ENCODE measurements around the gene ZNF385A.
A peak's percentile ranks its signal among the peaks of the same experiment; 100 is the strongest.

ZNF385A gene

GRCh38 chr12:54392485-54393206 lies 8.1 kb upstream of the ZNF385A start:
- no peak for DNase-seq (ENCODE audit: low read depth)

GRCh38 chr12:54390668-54391551 lies 6.4 kb upstream of the ZNF385A start:
- DNase-seq (ENCODE audit: low read depth), result peak; percentile 63

- no peak for DNase-seq (ENCODE audit: low read depth)
These were observed 5.7 kb upstream of the ZNF385A start for GRCh38 chr12:54390176-54390667.

GRCh38 chr12:54389607-54390175 lies 5.2 kb upstream of the ZNF385A start:
- DNase-seq (ENCODE audit: low read depth), result no peak

- no peak for DNase-seq (ENCODE audit: low read depth)
These were observed 4.6 kb upstream of the ZNF385A start for GRCh38 chr12:54389134-54389508.

- DNase-seq (ENCODE audit: low read depth), result no peak
These were observed 4.0 kb upstream of the ZNF385A start for GRCh38 chr12:54388237-54389133.

GRCh38 chr12:54387114-54387467 lies 2.6 kb upstream of the ZNF385A start:
- no peak for DNase-seq (ENCODE audit: low read depth)

GRCh38 chr12:54386403-54387113 lies 2.0 kb upstream of the ZNF385A start:
- DNase-seq (ENCODE audit: low read depth), result no peak

GRCh38 chr12:54385251-54385914 lies 850 bp upstream of the ZNF385A start:
- no peak for DNase-seq (ENCODE audit: low read depth)

GRCh38 chr12:54383041-54383609 lies 1.4 kb downstream of the ZNF385A start:
- no peak for DNase-seq (ENCODE audit: low read depth)

- no peak for DNase-seq (ENCODE audit: low read depth)
These were observed 3.4 kb downstream of the ZNF385A start for GRCh38 chr12:54381136-54381535.

- DNase-seq (ENCODE audit: low read depth), result peak; percentile 68
These were observed 4.9 kb downstream of the ZNF385A start for GRCh38 chr12:54379398-54380201.

GRCh38 chr12:54378796-54379397 lies 5.6 kb downstream of the ZNF385A start:
- no peak for DNase-seq (ENCODE audit: low read depth)

- DNase-seq (ENCODE audit: low read depth), result no peak
These were observed 6.6 kb downstream of the ZNF385A start for GRCh38 chr12:54377797-54378515.

- DNase-seq (ENCODE audit: low read depth), result no peak
These were observed 7.5 kb downstream of the ZNF385A start for GRCh38 chr12:54377007-54377406.

GRCh38 chr12:54376596-54376995 lies 7.9 kb downstream of the ZNF385A start:
- DNase-seq (ENCODE audit: low read depth), result no peak

GRCh38 chr12:54375259-54375579 lies 9.3 kb downstream of the ZNF385A start:
- DNase-seq (ENCODE audit: low read depth), result no peak

- no peak for DNase-seq (ENCODE audit: low read depth)
These were observed 9.8 kb downstream of the ZNF385A start for GRCh38 chr12:54374562-54375258.

Measured in T-helper 22 cell (primary cell).